ENCODE data around the gene ECE1. TPM values are rescaled to one million over a fixed set of nuclear protein-coding genes. Genes with fewer than 3 reads are reported as not detected.

The ECE1 gene
- total and polyA plus RNA-seq, 9 of the 15 experiments (the other 6 are each of a cell fraction or from before 2014, with no cell fraction given), result 0.56 to 34.8 (median 11.0) TPM

- BruUV-seq (replicated peaks), result no TSS peak
- no peak overlapping the region for H3K27ac ChIP-seq (ENCODE audit: extremely low read depth, low read depth, low read length)
- CTCF ChIA-PET (ENCODE audit: low intra/inter-chr PET ratio), result no interaction called here
- intact Hi-C loops (cut with micrococcal nuclease) (no loop called here), in situ Hi-C loops (cut with MboI) (no loop called here)
- no peaks in the 10 kb centered on the region for H3K27me3 ChIP-seq (ENCODE audit: control insufficient read depth in 2 of 2, insufficient read depth in 2 of 2, low read length in 2 of 2)
- DNase-seq (ENCODE audit: extremely low read depth in 1 of 4, low spot score in 3 of 4) (peak; percentile 32 to 73 (median 62)), FAIRE-seq (peak; percentile 29), ATAC-seq (peak; percentile 85)
- H3K79me2 ChIP-seq (ENCODE audit: control insufficient read depth, insufficient read depth, low read length), result no peaks in the 10 kb centered on the region
- H4K20me1 ChIP-seq (replicated peaks; ENCODE audit: control insufficient read depth, insufficient read depth, low read length), result peaks cover 3% of the 10 kb centered on the region
- H3K4me2 ChIP-seq (ENCODE audit: insufficient read depth, low read length), result no peak overlapping the region
- H3K9me3 ChIP-seq (replicated peaks; ENCODE audit: control insufficient read depth, insufficient read depth, low read depth, low read length), result no peaks in the 10 kb centered on the region
- no peak overlapping the region for H2AFZ ChIP-seq (ENCODE audit: low read depth, low read length)
- H3K4me3 ChIP-seq, result no peak overlapping the region
- H3K36me3 ChIP-seq (ENCODE audit: control insufficient read depth, insufficient read depth, low read length), result peaks cover 14% of the 10 kb centered on the region
- peaks cover 4% of the 10 kb centered on the region for H3K9me1 ChIP-seq (ENCODE audit: control insufficient read depth, insufficient read depth, low read length)
- H3K9ac ChIP-seq (ENCODE audit: insufficient read depth in 1 of 2, low read depth in 2 of 2, low read length in 2 of 2), result no peak overlapping the region
- WGBS (ENCODE audit: insufficient coverage, low coverage, missing lambda C conversion rate), result 73% methylated on average over 11 of the region's 11 CpGs
- H3K4me1 ChIP-seq (replicated peaks in 1 of 2; ENCODE audit: control insufficient read depth in 2 of 2, insufficient read depth in 2 of 2, low read length in 2 of 2), result no peaks in the 10 kb centered on the region
- POLR2A ChIA-PET, result interaction anchor here (1.2 to 1.3 kb wide), 2 partner anchors 10 to 13 kb away, joined by 3 read pairs; no protein-coding TSS in a partner anchor
- TF ChIP-seq FOXK2 (conservative IDR thresholded peaks at IDR 0.05 in 1 of 2, IDR thresholded peaks at IDR 0.05 in 1 of 2; ENCODE audit: low read depth in 2 of 2) (no peak), ZNF764 (CRISPR knock-in tag; IDR thresholded peaks at IDR 0.05; ENCODE audit: low read depth) (no peak), FOS (IDR thresholded peaks at IDR 0.05; ENCODE audit: extremely low read depth, insufficient read length) (no peak), SIN3B (IDR thresholded peaks at IDR 0.05; ENCODE audit: low read depth) (no peak), ZC3H8 (IDR thresholded peaks at IDR 0.05) (no peak), HES1 (IDR thresholded peaks at IDR 0.05; ENCODE audit: low read depth) (no peak), TEAD4 (IDR thresholded peaks at IDR 0.05; ENCODE audit: low read length) (no peak), TEAD4 (CRISPR knock-in tag; IDR thresholded peaks at IDR 0.05; ENCODE audit: borderline replicate concordance) (no peak), JUND (IDR thresholded peaks at IDR 0.05; ENCODE audit: borderline replicate concordance, low read depth, low read length) (no peak), JUND (tag; IDR thresholded peaks at IDR 0.05; ENCODE audit: borderline replicate concordance, low read depth, low read length) (no peak), CEBPB (tag; IDR thresholded peaks at IDR 0.05) (no peak), SRSF3 (IDR thresholded peaks at IDR 0.05; ENCODE audit: insufficient read depth, low read length) (no peak), BDP1 (IDR thresholded peaks at IDR 0.05; ENCODE audit: insufficient read depth, insufficient read length) (no peak), ZBTB7A (IDR thresholded peaks at IDR 0.05; ENCODE audit: borderline replicate concordance, control insufficient read depth, low read depth, low read length) (peak; percentile 65; the same call in 1 of the 2 replicates), POU5F1 (IDR thresholded peaks at IDR 0.05; ENCODE audit: borderline replicate concordance, low read depth, low read length, partially characterized antibody) (no peak), ZNF133 (CRISPR knock-in tag; IDR thresholded peaks at IDR 0.05) (no peak), ZKSCAN8 (CRISPR knock-in tag; IDR thresholded peaks at IDR 0.05) (peak; percentile 98)
- TF ChIP-seq, protein P1, sequence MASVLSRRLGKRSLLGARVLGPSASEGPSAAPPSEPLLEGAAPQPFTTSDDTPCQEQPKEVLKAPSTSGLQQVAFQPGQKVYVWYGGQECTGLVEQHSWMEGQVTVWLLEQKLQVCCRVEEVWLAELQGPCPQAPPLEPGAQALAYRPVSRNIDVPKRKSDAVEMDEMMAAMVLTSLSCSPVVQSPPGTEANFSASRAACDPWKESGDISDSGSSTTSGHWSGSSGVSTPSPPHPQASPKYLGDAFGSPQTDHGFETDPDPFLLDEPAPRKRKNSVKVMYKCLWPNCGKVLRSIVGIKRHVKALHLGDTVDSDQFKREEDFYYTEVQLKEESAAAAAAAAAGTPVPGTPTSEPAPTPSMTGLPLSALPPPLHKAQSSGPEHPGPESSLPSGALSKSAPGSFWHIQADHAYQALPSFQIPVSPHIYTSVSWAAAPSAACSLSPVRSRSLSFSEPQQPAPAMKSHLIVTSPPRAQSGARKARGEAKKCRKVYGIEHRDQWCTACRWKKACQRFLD (CRISPR knock-in tag; IDR thresholded peaks at IDR 0.05), result no peak
- TF ChIP-seq, protein P2, sequence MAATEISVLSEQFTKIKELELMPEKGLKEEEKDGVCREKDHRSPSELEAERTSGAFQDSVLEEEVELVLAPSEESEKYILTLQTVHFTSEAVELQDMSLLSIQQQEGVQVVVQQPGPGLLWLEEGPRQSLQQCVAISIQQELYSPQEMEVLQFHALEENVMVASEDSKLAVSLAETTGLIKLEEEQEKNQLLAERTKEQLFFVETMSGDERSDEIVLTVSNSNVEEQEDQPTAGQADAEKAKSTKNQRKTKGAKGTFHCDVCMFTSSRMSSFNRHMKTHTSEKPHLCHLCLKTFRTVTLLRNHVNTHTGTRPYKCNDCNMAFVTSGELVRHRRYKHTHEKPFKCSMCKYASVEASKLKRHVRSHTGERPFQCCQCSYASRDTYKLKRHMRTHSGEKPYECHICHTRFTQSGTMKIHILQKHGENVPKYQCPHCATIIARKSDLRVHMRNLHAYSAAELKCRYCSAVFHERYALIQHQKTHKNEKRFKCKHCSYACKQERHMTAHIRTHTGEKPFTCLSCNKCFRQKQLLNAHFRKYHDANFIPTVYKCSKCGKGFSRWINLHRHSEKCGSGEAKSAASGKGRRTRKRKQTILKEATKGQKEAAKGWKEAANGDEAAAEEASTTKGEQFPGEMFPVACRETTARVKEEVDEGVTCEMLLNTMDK (IDR thresholded peaks at IDR 0.05; ENCODE audit: borderline replicate concordance, insufficient read depth, low read depth, low read length, poor library complexity, severe bottlenecking), result peak; percentile 32
These were observed 45.1 kb downstream of the ECE1 start for GRCh38 chr1:21244986-21245687.
